ENCODE data around the gene LRRC17. TPM values are rescaled to one million over a fixed set of nuclear protein-coding genes. Genes with fewer than 3 reads are reported as not detected.

LRRC17 gene
- total and polyA plus RNA-seq, 9 of the 15 experiments (the other 6 are each of a cell fraction or from before 2014, with no cell fraction given): 0.03 to 0.18 (median 0.12) TPM; not detected in 5

DNA sequence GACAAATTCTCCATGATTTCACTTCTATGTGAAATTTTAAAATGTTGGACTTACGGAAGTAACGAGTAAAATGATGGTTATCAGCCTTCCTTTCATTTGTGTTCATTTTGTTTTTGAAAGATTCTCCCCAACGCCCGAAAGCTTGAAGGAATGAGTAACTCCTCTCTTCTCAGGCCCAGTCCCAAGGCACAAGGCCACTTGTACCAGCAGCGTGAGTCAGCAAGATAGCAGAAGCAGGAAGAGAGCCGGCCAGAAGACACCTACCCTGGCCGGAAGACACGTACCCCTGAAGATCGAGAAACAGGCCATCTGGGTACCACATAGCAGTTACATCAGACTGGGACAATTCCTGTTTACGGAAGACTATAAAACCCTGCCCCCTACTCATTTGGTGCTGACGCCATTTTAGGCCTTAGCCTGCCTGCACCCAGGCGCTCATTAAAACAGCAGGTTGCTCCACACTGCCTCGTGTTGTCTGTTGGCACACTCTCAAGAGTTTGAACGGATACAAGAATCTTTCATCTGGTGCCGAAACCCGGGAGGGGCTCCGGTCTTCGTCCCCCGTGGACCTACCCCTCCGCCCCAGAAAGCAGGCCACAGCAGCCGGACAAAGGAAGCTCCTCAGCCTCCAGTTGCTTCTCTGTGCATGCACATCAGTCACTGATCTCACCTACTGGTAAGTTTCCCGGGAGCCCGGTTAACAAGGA lies 60.4 kb downstream of the LRRC17 start (continued):
- TF ChIP-seq SMARCB1 (IDR thresholded peaks at IDR 0.05; ENCODE audit: insufficient read length, low read depth): no peak
- peak; percentile 66 for TF ChIP-seq CXXC5 (CRISPR knock-in tag; IDR thresholded peaks at IDR 0.05)
- no peak for TF ChIP-seq ESRRB (CRISPR knock-in tag; IDR thresholded peaks at IDR 0.05; ENCODE audit: borderline replicate concordance)
- peak; percentile 77 for TF ChIP-seq CC2D1A (IDR thresholded peaks at IDR 0.05)
- TF ChIP-seq, protein P1, sequence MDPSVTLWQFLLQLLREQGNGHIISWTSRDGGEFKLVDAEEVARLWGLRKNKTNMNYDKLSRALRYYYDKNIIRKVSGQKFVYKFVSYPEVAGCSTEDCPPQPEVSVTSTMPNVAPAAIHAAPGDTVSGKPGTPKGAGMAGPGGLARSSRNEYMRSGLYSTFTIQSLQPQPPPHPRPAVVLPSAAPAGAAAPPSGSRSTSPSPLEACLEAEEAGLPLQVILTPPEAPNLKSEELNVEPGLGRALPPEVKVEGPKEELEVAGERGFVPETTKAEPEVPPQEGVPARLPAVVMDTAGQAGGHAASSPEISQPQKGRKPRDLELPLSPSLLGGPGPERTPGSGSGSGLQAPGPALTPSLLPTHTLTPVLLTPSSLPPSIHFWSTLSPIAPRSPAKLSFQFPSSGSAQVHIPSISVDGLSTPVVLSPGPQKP (CRISPR knock-in tag; IDR thresholded peaks at IDR 0.05): no peak
- no peak; a peak in 1 of 4 replicates for TF ChIP-seq FOXA3 (CRISPR knock-in tag; conservative IDR thresholded peaks at IDR 0.05 in 1 of 2, IDR thresholded peaks at IDR 0.05 in 1 of 2)
- TF ChIP-seq, protein P2, sequence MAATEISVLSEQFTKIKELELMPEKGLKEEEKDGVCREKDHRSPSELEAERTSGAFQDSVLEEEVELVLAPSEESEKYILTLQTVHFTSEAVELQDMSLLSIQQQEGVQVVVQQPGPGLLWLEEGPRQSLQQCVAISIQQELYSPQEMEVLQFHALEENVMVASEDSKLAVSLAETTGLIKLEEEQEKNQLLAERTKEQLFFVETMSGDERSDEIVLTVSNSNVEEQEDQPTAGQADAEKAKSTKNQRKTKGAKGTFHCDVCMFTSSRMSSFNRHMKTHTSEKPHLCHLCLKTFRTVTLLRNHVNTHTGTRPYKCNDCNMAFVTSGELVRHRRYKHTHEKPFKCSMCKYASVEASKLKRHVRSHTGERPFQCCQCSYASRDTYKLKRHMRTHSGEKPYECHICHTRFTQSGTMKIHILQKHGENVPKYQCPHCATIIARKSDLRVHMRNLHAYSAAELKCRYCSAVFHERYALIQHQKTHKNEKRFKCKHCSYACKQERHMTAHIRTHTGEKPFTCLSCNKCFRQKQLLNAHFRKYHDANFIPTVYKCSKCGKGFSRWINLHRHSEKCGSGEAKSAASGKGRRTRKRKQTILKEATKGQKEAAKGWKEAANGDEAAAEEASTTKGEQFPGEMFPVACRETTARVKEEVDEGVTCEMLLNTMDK (IDR thresholded peaks at IDR 0.05; ENCODE audit: borderline replicate concordance, insufficient read depth, low read depth, low read length, poor library complexity, severe bottlenecking): no peak
- no peak for TF ChIP-seq ZNF77 (CRISPR knock-in tag; IDR thresholded peaks at IDR 0.05)
- TF ChIP-seq NFE2 (IDR thresholded peaks at IDR 0.05; ENCODE audit: low read depth): peak; percentile 100
- TF ChIP-seq SOX6 (IDR thresholded peaks at IDR 0.05): peak; percentile 89
- TF ChIP-seq ZNF644 (tag; IDR thresholded peaks at IDR 0.05; ENCODE audit: low read depth): peak; percentile 77; the same call in 1 of the 2 replicates
- peak; percentile 53; the same call in 1 of the 2 replicates for TF ChIP-seq ESRRA (IDR thresholded peaks at IDR 0.05; ENCODE audit: borderline replicate concordance, low read depth)
- no peak for TF ChIP-seq CREBBP (IDR thresholded peaks at IDR 0.05; ENCODE audit: low read depth, low read length)
- no peak for TF ChIP-seq ZNF707 (CRISPR knock-in tag; conservative IDR thresholded peaks at IDR 0.05)
- TF ChIP-seq, protein P3, sequence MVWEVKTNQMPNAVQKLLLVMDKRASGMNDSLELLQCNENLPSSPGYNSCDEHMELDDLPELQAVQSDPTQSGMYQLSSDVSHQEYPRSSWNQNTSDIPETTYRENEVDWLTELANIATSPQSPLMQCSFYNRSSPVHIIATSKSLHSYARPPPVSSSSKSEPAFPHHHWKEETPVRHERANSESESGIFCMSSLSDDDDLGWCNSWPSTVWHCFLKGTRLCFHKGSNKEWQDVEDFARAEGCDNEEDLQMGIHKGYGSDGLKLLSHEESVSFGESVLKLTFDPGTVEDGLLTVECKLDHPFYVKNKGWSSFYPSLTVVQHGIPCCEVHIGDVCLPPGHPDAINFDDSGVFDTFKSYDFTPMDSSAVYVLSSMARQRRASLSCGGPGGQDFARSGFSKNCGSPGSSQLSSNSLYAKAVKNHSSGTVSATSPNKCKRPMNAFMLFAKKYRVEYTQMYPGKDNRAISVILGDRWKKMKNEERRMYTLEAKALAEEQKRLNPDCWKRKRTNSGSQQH (CRISPR knock-in tag; IDR thresholded peaks at IDR 0.05): no peak
- TF ChIP-seq, protein P4, sequence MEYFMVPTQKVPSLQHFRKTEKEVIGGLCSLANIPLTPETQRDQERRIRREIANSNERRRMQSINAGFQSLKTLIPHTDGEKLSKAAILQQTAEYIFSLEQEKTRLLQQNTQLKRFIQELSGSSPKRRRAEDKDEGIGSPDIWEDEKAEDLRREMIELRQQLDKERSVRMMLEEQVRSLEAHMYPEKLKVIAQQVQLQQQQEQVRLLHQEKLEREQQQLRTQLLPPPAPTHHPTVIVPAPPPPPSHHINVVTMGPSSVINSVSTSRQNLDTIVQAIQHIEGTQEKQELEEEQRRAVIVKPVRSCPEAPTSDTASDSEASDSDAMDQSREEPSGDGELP (CRISPR knock-in tag; IDR thresholded peaks at IDR 0.05; ENCODE audit: borderline replicate concordance): peak; percentile 82; the same call in 1 of the 2 replicates
- TF ChIP-seq SMAD1 (IDR thresholded peaks at IDR 0.05; ENCODE audit: low read depth, low read length, partially characterized antibody): peak; percentile 89
- TF ChIP-seq ZNF436 (CRISPR knock-in tag; IDR thresholded peaks at IDR 0.05): peak; percentile 45; the same call in 1 of the 2 replicates
- TF ChIP-seq, protein P5, sequence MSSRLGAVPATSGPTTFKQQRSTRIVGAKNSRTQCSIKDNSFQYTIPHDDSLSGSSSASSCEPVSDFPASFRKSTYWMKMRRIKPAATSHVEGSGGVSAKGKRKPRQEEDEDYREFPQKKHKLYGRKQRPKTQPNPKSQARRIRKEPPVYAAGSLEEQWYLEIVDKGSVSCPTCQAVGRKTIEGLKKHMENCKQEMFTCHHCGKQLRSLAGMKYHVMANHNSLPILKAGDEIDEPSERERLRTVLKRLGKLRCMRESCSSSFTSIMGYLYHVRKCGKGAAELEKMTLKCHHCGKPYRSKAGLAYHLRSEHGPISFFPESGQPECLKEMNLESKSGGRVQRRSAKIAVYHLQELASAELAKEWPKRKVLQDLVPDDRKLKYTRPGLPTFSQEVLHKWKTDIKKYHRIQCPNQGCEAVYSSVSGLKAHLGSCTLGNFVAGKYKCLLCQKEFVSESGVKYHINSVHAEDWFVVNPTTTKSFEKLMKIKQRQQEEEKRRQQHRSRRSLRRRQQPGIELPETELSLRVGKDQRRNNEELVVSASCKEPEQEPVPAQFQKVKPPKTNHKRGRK (tag; IDR thresholded peaks at IDR 0.05): no peak; the same call in 1 of the 2 replicates
